Hepatocyte (in vitro differentiated cells): ENCODE data around the gene GKN1. TPM values are rescaled to one million over a fixed set of nuclear protein-coding genes. Genes with fewer than 3 reads are reported as not detected.

Experiments
- DNase-seq: peaks from one replicate; pipeline ENCODE4 v3.0.0-alpha.2; 2016; ENCODE audit warnings: low spot score
- H2AFZ ChIP-seq: fragments of 200-600 bp; sonication (generic); 2 replicates; pipeline ENCODE4 v1.6.0; 2016; ENCODE audit warnings: antibody characterized with exemption, mild to moderate bottlenecking
- H3K27ac ChIP-seq: fragments of 200-600 bp; sonication (generic); 2 replicates; pipeline ENCODE4 v1.5.1; 2016; ENCODE audit warnings: mild to moderate bottlenecking
- H3K27me3 ChIP-seq: fragments of 200-600 bp; sonication (generic); 2 replicates; pipeline ENCODE4 v1.6.1; 2016
- H3K36me3 ChIP-seq: fragments of 200-600 bp; sonication (generic); replicated peaks from 2 replicates; pipeline ENCODE4 v1.5.1; 2016; ENCODE audit warnings: low read depth; ENCODE audit not compliant: insufficient read depth
- H3K4me1 ChIP-seq: fragments of 200-600 bp; sonication (generic); 2 replicates; pipeline ENCODE4 v1.5.1; 2016; ENCODE audit warnings: mild to moderate bottlenecking, moderate library complexity; ENCODE audit not compliant: insufficient read depth
- H3K4me2 ChIP-seq: fragments of 200-600 bp; sonication (generic); 2 replicates; pipeline ENCODE4 v1.6.0; 2016
- H3K4me3 ChIP-seq: fragments of 200-600 bp; sonication (generic); 2 replicates; pipeline ENCODE4 v1.5.1; 2016; ENCODE audit warnings: mild to moderate bottlenecking
- H3K79me2 ChIP-seq: fragments of 200-600 bp; sonication (generic); 2 replicates; pipeline ENCODE4 v1.6.0; 2017; ENCODE audit warnings: mild to moderate bottlenecking
- H3K9me2 ChIP-seq: fragments of 200-600 bp; sonication (generic); replicated peaks from 2 replicates; pipeline ENCODE4 v1.6.0; 2017; ENCODE audit warnings: mild to moderate bottlenecking; ENCODE audit not compliant: insufficient read depth
- H3K9me3 ChIP-seq: fragments of 200-600 bp; sonication (generic); 2 replicates; pipeline ENCODE4 v1.5.1; 2016; ENCODE audit warnings: low read depth, mild to moderate bottlenecking
- H4K20me1 ChIP-seq: fragments of 200-600 bp; sonication (generic); 2 replicates; pipeline ENCODE4 v1.6.0; 2016; ENCODE audit warnings: mild to moderate bottlenecking; ENCODE audit not compliant: insufficient read depth, poor library complexity, severe bottlenecking
- EZH2 ChIP-seq: fragments of 200-600 bp; sonication (generic); IDR thresholded peaks from 2 replicates; pipeline ENCODE4 v1.6.1; 2016; ENCODE audit warnings: antibody characterized with exemption, mild to moderate bottlenecking, borderline replicate concordance
- EZH2phosphoT487 ChIP-seq: fragments of 200-600 bp; sonication (generic); IDR thresholded peaks from one replicate; pipeline ENCODE4 v1.6.1; 2018; ENCODE audit warnings: antibody characterized with exemption, mild to moderate bottlenecking, low read depth, moderate library complexity; ENCODE audit not compliant: unreplicated experiment, severe bottlenecking
- WGBS: methylation state at CpG from one replicate; pipeline ENCODE4 v1.1.6; 2016; ENCODE audit warnings: low lambda C conversion rate; ENCODE audit errors: missing lambda C conversion rate; 5-methylcytosine and 5-hydroxymethylcytosine counted together
- polyA plus RNA-seq: library from polyadenylated mRNA; unstranded; fragments of >200 nt; fragmentation: Nextera tagmentation; extraction: Ambion mirVana; gene quantifications from 2 replicates; pipeline ENCODE4 v1.2.1, GENCODE V29; 2016
- total RNA-seq: library from RNA; depleted of rRNA; stranded (reverse); fragments of >200 nt; gene quantifications from 2 replicates; pipeline ENCODE4 v1.2.3, GENCODE V29; 2014
- TF ChIP-seq, protein P1 (sequence below): fragments of 200-600 bp; sonication (generic); IDR thresholded peaks from 2 replicates; pipeline ENCODE4 v1.5.1; 2016; ENCODE audit warnings: antibody characterized with exemption, mild to moderate bottlenecking; ENCODE audit not compliant: poor library complexity

GKN1 gene
- total and polyA plus RNA-seq, 2 experiments from 2014 or later, result 0.25 to 0.53 TPM

- Histone ChIP-seq H3K4me3 (no peak overlapping the region), H3K27me3 (no peaks in the 10 kb centered on the region), H3K4me1 (no peaks in the 10 kb centered on the region), H3K4me2 (no peak overlapping the region), H2AFZ (no peak overlapping the region), H3K9me3 (no peaks in the 10 kb centered on the region), H3K36me3 (no peaks in the 10 kb centered on the region), H3K79me2 (no peaks in the 10 kb centered on the region), H3K27ac (no peak overlapping the region), H4K20me1 (no peaks in the 10 kb centered on the region), H3K9me2 (no peaks in the 10 kb centered on the region)
- 89% methylated on average over 5 of the region's 5 CpGs for WGBS
- no peak for DNase-seq
- TF ChIP-seq, protein P1, sequence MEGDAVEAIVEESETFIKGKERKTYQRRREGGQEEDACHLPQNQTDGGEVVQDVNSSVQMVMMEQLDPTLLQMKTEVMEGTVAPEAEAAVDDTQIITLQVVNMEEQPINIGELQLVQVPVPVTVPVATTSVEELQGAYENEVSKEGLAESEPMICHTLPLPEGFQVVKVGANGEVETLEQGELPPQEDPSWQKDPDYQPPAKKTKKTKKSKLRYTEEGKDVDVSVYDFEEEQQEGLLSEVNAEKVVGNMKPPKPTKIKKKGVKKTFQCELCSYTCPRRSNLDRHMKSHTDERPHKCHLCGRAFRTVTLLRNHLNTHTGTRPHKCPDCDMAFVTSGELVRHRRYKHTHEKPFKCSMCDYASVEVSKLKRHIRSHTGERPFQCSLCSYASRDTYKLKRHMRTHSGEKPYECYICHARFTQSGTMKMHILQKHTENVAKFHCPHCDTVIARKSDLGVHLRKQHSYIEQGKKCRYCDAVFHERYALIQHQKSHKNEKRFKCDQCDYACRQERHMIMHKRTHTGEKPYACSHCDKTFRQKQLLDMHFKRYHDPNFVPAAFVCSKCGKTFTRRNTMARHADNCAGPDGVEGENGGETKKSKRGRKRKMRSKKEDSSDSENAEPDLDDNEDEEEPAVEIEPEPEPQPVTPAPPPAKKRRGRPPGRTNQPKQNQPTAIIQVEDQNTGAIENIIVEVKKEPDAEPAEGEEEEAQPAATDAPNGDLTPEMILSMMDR, result no peak
- TF ChIP-seq EZH2phosphoT487 (no peak), EZH2 (no peak)
Measured at GRCh38 chr2:68992341-68992740, 17.9 kb downstream of the GKN1 start.

DNA sequence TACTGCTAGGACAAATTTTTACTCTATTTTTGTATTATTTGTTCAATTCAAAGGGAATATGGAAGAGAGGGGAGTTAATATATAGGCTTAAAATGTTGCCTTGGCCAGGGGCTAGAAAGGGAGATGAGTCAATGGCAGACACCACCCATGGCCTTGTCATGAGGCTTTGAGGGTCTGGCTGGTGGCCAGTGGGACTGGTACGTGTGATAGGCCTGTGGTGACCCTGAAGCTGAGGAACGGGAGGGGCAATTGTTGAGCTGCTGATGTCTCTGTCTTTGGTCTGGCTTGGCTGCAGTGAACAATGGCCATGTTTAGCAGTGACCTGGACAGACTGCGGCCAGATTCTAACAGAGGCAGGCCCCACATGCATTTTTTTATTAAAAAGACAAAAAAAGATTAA, 18.5 kb downstream of the GKN1 start:
- H3K9me3 ChIP-seq, result no peaks in the 10 kb centered on the region
- no peaks in the 10 kb centered on the region for H3K27me3 ChIP-seq
- DNase-seq, result no peak
- TF ChIP-seq EZH2phosphoT487 (no peak), EZH2 (no peak)
- TF ChIP-seq, protein P1, result no peak
- H3K9me2 ChIP-seq, result no peaks in the 10 kb centered on the region
- H3K4me1 ChIP-seq, result no peaks in the 10 kb centered on the region
- H3K27ac ChIP-seq, result no peak overlapping the region
- 77% methylated on average over 3 of the region's 3 CpGs for WGBS
- H3K79me2 ChIP-seq, result no peaks in the 10 kb centered on the region
- H3K4me2 ChIP-seq, result no peak overlapping the region
- H4K20me1 ChIP-seq, result no peaks in the 10 kb centered on the region
- no peaks in the 10 kb centered on the region for H3K36me3 ChIP-seq
- H2AFZ ChIP-seq, result no peak overlapping the region
- H3K4me3 ChIP-seq, result no peak overlapping the region

- Histone ChIP-seq H3K79me2 (no peaks in the 10 kb centered on the region), H3K9me2 (no peaks in the 10 kb centered on the region), H3K4me1 (no peaks in the 10 kb centered on the region), H3K4me3 (no peak overlapping the region), H3K9me3 (no peaks in the 10 kb centered on the region), H3K27ac (no peak overlapping the region), H3K27me3 (no peaks in the 10 kb centered on the region), H3K4me2 (no peak overlapping the region), H4K20me1 (no peaks in the 10 kb centered on the region), H2AFZ (no peak overlapping the region), H3K36me3 (no peaks in the 10 kb centered on the region)
- no peak for DNase-seq
- TF ChIP-seq EZH2 (no peak), EZH2phosphoT487 (no peak)
- TF ChIP-seq, protein P1, result no peak
- WGBS, result 80% methylated on average over 7 of the region's 7 CpGs
Measured at GRCh38 chr2:68993660-68994059, 19.2 kb downstream of the GKN1 start.

- H3K4me1 ChIP-seq, result no peaks in the 10 kb centered on the region
- no peaks in the 10 kb centered on the region for H3K36me3 ChIP-seq
- H3K9me3 ChIP-seq, result no peaks in the 10 kb centered on the region
- WGBS, result 92% methylated on average over 4 of the region's 4 CpGs
- no peak overlapping the region for H3K27ac ChIP-seq
- H3K9me2 ChIP-seq, result no peaks in the 10 kb centered on the region
- no peak overlapping the region for H2AFZ ChIP-seq
- no peaks in the 10 kb centered on the region for H3K27me3 ChIP-seq
- no peak overlapping the region for H3K4me2 ChIP-seq
- H3K4me3 ChIP-seq, result no peak overlapping the region
- no peak for DNase-seq
- H4K20me1 ChIP-seq, result no peaks in the 10 kb centered on the region
- no peaks in the 10 kb centered on the region for H3K79me2 ChIP-seq
- no peak for TF ChIP-seq EZH2phosphoT487
- TF ChIP-seq EZH2, result no peak
- TF ChIP-seq, protein P1, result no peak
Measured at GRCh38 chr2:68994864-68995263, 20.4 kb downstream of the GKN1 start.
